Measurements from ENCODE around the gene AFDN.

DNA sequence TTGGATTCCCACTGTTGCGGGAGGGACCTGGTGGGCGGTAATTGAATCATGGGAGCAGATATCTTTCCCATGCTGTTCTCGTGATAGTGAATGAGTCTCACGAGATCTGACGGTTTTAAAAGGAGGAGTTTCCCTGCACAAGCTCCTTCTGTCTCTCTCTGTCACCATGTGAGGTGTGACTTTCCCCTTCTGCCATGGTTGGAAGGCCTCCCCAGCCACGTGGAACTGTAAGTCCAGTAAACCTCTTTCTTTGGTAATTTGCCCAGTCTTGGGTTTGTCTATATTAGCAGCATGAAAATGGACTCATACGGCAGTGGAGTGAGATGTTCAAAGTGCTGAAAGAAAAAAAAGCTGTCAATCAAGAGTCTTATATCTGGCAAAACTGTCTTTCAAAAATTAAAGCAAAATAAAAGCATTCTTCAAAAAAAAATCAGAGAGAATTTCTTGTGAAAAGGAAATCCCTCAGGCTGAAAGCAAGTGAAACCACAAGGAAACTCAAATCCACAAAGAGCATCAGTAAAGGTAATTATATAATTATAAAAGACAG, 155.3 kb downstream of the AFDN start:
- TF ChIP-seq, protein P1, sequence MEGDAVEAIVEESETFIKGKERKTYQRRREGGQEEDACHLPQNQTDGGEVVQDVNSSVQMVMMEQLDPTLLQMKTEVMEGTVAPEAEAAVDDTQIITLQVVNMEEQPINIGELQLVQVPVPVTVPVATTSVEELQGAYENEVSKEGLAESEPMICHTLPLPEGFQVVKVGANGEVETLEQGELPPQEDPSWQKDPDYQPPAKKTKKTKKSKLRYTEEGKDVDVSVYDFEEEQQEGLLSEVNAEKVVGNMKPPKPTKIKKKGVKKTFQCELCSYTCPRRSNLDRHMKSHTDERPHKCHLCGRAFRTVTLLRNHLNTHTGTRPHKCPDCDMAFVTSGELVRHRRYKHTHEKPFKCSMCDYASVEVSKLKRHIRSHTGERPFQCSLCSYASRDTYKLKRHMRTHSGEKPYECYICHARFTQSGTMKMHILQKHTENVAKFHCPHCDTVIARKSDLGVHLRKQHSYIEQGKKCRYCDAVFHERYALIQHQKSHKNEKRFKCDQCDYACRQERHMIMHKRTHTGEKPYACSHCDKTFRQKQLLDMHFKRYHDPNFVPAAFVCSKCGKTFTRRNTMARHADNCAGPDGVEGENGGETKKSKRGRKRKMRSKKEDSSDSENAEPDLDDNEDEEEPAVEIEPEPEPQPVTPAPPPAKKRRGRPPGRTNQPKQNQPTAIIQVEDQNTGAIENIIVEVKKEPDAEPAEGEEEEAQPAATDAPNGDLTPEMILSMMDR (IDR thresholded peaks at IDR 0.05) = no peak
- TF ChIP-seq POLR2A (IDR thresholded peaks at IDR 0.05) = no peak
